ENCODE results near the gene TMSB4X. TPM values are rescaled to one million over a fixed set of nuclear protein-coding genes. Genes with fewer than 3 reads are reported as not detected.
A peak's percentile ranks its signal among the peaks of the same experiment; 100 is the strongest.

Gene TMSB4X
- total RNA-seq, 1 experiment from 2014 or later, result 2,595 TPM

DNA sequence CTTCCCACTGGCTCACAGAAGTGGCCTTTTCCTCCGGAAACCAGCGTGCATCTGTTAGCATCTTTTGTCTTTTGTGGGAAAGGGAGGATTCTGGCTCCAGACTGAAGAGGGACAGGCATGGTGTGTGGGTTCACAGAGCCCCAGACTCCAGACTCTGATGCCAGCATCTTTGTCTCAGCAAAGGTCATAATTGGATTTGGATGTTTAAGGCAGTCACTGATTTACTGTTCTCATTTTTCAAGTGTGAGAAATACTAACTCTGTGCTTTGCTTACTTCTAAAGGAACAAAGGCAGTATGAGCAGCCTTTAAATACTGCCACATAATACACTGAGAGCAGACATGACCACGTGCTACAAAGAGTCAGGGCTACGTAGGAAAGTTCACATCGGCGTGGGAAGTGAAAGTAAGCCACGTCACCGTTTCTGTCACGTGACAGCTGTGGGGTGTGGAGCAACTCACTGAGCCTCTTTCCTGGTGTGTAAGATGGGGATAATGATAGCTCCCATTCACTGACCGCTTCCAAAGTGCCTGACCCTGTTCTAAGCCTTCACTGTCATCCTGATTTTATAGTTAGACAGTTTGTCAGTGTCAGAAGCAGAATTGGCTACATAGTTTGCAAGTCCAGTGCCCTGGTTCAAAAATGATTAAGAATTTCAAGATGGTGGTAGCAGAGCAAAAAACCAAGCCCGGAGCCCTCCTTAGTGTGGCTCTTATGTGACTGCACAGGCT lies 24.8 kb upstream of the TMSB4X start (continued):
- TF ChIP-seq, protein P1, sequence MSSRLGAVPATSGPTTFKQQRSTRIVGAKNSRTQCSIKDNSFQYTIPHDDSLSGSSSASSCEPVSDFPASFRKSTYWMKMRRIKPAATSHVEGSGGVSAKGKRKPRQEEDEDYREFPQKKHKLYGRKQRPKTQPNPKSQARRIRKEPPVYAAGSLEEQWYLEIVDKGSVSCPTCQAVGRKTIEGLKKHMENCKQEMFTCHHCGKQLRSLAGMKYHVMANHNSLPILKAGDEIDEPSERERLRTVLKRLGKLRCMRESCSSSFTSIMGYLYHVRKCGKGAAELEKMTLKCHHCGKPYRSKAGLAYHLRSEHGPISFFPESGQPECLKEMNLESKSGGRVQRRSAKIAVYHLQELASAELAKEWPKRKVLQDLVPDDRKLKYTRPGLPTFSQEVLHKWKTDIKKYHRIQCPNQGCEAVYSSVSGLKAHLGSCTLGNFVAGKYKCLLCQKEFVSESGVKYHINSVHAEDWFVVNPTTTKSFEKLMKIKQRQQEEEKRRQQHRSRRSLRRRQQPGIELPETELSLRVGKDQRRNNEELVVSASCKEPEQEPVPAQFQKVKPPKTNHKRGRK (CRISPR knock-in tag; IDR thresholded peaks at IDR 0.05; ENCODE audit: borderline replicate concordance), result no peak
- TF ChIP-seq ZNF671 (CRISPR knock-in tag; IDR thresholded peaks at IDR 0.05) (no peak), KAT7 (CRISPR knock-in tag; IDR thresholded peaks at IDR 0.05; ENCODE audit: borderline replicate concordance) (no peak), IRF2 (CRISPR knock-in tag; IDR thresholded peaks at IDR 0.05; ENCODE audit: borderline replicate concordance, low read depth) (no peak), JUN (CRISPR knock-in tag; IDR thresholded peaks at IDR 0.05) (no peak), NR1H2 (CRISPR knock-in tag; IDR thresholded peaks at IDR 0.05) (no peak)
- TF ChIP-seq, protein P2, sequence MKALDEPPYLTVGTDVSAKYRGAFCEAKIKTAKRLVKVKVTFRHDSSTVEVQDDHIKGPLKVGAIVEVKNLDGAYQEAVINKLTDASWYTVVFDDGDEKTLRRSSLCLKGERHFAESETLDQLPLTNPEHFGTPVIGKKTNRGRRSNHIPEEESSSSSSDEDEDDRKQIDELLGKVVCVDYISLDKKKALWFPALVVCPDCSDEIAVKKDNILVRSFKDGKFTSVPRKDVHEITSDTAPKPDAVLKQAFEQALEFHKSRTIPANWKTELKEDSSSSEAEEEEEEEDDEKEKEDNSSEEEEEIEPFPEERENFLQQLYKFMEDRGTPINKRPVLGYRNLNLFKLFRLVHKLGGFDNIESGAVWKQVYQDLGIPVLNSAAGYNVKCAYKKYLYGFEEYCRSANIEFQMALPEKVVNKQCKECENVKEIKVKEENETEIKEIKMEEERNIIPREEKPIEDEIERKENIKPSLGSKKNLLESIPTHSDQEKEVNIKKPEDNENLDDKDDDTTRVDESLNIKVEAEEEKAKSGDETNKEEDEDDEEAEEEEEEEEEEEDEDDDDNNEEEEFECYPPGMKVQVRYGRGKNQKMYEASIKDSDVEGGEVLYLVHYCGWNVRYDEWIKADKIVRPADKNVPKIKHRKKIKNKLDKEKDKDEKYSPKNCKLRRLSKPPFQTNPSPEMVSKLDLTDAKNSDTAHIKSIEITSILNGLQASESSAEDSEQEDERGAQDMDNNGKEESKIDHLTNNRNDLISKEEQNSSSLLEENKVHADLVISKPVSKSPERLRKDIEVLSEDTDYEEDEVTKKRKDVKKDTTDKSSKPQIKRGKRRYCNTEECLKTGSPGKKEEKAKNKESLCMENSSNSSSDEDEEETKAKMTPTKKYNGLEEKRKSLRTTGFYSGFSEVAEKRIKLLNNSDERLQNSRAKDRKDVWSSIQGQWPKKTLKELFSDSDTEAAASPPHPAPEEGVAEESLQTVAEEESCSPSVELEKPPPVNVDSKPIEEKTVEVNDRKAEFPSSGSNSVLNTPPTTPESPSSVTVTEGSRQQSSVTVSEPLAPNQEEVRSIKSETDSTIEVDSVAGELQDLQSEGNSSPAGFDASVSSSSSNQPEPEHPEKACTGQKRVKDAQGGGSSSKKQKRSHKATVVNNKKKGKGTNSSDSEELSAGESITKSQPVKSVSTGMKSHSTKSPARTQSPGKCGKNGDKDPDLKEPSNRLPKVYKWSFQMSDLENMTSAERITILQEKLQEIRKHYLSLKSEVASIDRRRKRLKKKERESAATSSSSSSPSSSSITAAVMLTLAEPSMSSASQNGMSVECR (CRISPR knock-in tag; IDR thresholded peaks at IDR 0.05; ENCODE audit: borderline replicate concordance), result no peak

DNA sequence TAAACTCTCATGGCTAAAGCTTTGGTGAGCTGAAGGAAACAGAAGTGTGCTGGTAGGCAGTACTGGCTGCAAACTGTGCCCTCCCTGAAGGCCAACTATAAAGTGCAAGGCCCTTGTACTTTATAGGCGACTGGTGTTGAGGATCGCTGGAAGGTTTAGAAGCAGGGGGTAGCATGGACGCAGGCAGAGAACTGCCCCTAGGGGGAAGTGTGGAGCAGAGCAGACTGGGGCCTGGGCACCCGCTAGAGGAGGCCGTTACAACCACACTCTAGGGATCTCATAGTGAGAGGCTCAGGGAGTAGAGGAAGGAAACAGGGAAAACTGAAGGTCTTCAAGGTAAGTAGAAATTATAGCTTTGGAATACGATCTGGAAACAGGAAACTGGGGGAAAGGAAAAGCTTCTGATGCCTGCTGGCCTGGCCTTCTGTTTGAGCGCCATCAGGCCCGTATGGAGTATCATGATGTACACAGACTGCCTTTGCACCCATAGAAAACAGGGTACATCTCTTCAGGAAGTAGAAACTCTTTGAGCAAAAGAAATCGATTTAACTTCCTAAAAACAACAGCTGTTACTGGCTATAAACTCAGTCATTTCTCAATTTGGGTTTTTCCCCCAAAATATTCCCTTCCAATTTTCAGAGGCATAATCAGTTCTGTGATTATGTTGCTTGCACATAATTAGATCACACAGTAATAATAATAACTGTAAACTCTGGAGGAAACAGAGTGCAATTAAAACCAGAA lies 23.9 kb upstream of the TMSB4X start:
- no peak overlapping the region for H3K27ac Mint-ChIP-seq
- POLR2A ChIA-PET, result interaction anchor here (0.6 kb wide), 1 partner anchor 542 kb away, joined by 5 read pairs; no protein-coding TSS in a partner anchor

DNA sequence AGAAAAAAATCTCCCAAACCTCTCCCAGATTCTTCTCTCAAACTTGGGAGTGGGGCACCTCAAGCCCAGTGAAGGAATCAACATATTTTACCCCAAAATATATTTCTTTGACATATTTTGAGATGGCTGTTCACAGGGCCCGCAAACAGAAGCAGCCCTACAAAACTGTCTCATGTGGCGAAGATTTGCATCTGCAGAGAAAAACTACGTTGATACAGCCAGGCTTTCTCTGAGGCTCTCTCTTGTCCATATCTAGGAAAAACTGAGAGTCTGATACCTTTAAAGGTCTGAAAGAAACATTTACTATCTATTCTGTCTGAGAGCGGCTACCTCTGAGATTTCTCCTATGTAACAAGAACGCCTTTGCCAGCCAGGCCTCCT lies 23.3 kb upstream of the TMSB4X start:
- Mint-ChIP-seq H3K4me1 (peaks cover 18% of the 10 kb centered on the region), H3K9me3 (no peaks in the 10 kb centered on the region), H3K27me3 (ENCODE audit: low read depth) (no peaks in the 10 kb centered on the region), H3K36me3 (no peaks in the 10 kb centered on the region), H3K4me3 (no peak overlapping the region), H3K27ac (no peak overlapping the region)
- DNase-seq (ENCODE audit: low spot score) (no peak), ATAC-seq (no peak)
- CTCF ChIA-PET, result no interaction called here
- POLR2A ChIA-PET, result interaction anchor here (0.6 kb wide), 1 partner anchor 541 kb away, joined by 5 read pairs; no protein-coding TSS in a partner anchor
- TF ChIP-seq, protein P3, sequence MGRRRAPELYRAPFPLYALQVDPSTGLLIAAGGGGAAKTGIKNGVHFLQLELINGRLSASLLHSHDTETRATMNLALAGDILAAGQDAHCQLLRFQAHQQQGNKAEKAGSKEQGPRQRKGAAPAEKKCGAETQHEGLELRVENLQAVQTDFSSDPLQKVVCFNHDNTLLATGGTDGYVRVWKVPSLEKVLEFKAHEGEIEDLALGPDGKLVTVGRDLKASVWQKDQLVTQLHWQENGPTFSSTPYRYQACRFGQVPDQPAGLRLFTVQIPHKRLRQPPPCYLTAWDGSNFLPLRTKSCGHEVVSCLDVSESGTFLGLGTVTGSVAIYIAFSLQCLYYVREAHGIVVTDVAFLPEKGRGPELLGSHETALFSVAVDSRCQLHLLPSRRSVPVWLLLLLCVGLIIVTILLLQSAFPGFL (CRISPR knock-in tag; IDR thresholded peaks at IDR 0.05; ENCODE audit: borderline replicate concordance), result no peak
- no peak for TF ChIP-seq ZNF423 (CRISPR knock-in tag; IDR thresholded peaks at IDR 0.05)
- no peak for TF ChIP-seq ZNF396 (CRISPR knock-in tag; IDR thresholded peaks at IDR 0.05; ENCODE audit: borderline replicate concordance)
- TF ChIP-seq, protein P1 (CRISPR knock-in tag; IDR thresholded peaks at IDR 0.05; ENCODE audit: borderline replicate concordance), result no peak
- TF ChIP-seq, protein P4, sequence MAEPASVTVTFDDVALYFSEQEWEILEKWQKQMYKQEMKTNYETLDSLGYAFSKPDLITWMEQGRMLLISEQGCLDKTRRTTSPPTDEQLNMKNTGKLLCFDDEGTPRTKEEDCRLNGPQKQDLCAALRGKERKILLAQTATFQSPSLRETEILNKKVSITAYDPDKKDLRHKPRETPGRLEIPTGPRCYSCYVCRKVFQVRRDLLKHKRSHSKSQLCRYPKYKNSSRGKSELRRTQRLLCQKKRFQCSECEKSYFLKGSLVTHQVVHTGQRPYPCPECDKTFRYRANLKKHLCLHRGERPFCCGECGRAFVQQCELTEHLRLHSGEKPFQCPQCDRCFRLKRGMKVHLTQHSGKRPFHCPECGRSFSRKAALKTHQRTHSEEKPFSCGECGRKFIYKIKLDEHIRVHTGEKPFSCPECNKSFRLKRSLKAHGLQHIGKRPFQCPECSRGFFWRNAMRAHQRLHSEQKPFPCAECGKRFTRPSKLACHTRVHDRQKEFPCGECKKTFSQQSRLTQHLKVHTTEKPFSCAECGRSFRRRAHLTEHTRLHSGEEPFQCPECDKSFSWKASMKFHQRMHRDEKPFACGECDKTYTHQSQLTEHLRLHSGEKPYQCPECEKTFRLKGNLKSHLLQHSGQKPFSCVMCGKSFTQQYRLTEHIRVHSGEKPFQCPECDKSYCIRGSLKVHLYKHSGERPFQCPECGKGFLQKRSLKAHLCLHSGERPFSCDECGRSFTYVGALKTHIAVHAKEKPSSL (CRISPR knock-in tag; conservative IDR thresholded peaks at IDR 0.05), result no peak
- no peak for TF ChIP-seq NR1H2 (CRISPR knock-in tag; IDR thresholded peaks at IDR 0.05)

More for the DNA sequence above, 23.9 kb upstream of the TMSB4X start:
- H3K4me1 Mint-ChIP-seq, result peaks cover 23% of the 10 kb centered on the region
- H3K36me3 Mint-ChIP-seq, result no peaks in the 10 kb centered on the region
- ATAC-seq (peak; percentile 93), DNase-seq (ENCODE audit: low spot score) (peak; percentile 71)
- H3K4me3 Mint-ChIP-seq, result no peak overlapping the region
- H3K27me3 Mint-ChIP-seq (ENCODE audit: low read depth), result no peaks in the 10 kb centered on the region
- TF ChIP-seq, protein P5, sequence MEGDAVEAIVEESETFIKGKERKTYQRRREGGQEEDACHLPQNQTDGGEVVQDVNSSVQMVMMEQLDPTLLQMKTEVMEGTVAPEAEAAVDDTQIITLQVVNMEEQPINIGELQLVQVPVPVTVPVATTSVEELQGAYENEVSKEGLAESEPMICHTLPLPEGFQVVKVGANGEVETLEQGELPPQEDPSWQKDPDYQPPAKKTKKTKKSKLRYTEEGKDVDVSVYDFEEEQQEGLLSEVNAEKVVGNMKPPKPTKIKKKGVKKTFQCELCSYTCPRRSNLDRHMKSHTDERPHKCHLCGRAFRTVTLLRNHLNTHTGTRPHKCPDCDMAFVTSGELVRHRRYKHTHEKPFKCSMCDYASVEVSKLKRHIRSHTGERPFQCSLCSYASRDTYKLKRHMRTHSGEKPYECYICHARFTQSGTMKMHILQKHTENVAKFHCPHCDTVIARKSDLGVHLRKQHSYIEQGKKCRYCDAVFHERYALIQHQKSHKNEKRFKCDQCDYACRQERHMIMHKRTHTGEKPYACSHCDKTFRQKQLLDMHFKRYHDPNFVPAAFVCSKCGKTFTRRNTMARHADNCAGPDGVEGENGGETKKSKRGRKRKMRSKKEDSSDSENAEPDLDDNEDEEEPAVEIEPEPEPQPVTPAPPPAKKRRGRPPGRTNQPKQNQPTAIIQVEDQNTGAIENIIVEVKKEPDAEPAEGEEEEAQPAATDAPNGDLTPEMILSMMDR (IDR thresholded peaks at IDR 0.05), result peak; percentile 35; the same call in 1 of the 2 replicates
- no peak for TF ChIP-seq ESRRA (CRISPR knock-in tag; IDR thresholded peaks at IDR 0.05; ENCODE audit: borderline replicate concordance)
- TF ChIP-seq NFATC4 (CRISPR knock-in tag; IDR thresholded peaks at IDR 0.05), result no peak
- H3K9me3 Mint-ChIP-seq, result no peaks in the 10 kb centered on the region
- CTCF ChIA-PET, result no interaction called here
